Measurements from ENCODE around the gene INO80.

The INO80 gene

GRCh38 chr15:41047474-41047873 is 68.6 kb downstream of the INO80 start:
- no peaks in the 10 kb centered on the region for H3K9me3 ChIP-seq (ENCODE audit: low read length)
- no peak overlapping the region for H3K27ac ChIP-seq (ENCODE audit: low read depth, low read length, poor library complexity, severe bottlenecking)
- TF ChIP-seq EZH2 (IDR thresholded peaks at IDR 0.05; ENCODE audit: borderline replicate concordance, low read length) = no peak
- no peak for TF ChIP-seq CTCF (IDR thresholded peaks at IDR 0.05; ENCODE audit: low read length)
- no peaks in the 10 kb centered on the region for H4K20me1 ChIP-seq (ENCODE audit: insufficient read depth, low read length)
- no peaks in the 10 kb centered on the region for H3K9me2 ChIP-seq (ENCODE audit: low read depth, low read length)
- no peak overlapping the region for H3K4me2 ChIP-seq (ENCODE audit: low read length)
- no peaks in the 10 kb centered on the region for H3K79me2 ChIP-seq (ENCODE audit: insufficient read depth, low read length)
- no peaks in the 10 kb centered on the region for H3K27me3 ChIP-seq (ENCODE audit: insufficient read depth, low read length)
- no peaks in the 10 kb centered on the region; the same call in 1 of the 2 replicates for H3F3A ChIP-seq (ENCODE audit: insufficient read depth, low read length)
- no peaks in the 10 kb centered on the region for H3K4me1 ChIP-seq (ENCODE audit: insufficient read depth, low read length, severe bottlenecking)
- no peak overlapping the region for H2AFZ ChIP-seq (ENCODE audit: low read length)
- H3K4me3 ChIP-seq (ENCODE audit: low read depth, low read length, poor library complexity, severe bottlenecking) = no peak overlapping the region
- H3K9ac ChIP-seq (ENCODE audit: low read length) = no peak overlapping the region
- H3K36me3 ChIP-seq (ENCODE audit: insufficient read depth, low read length) = peaks cover 91% of the 10 kb centered on the region

GRCh38 chr15:41043276-41043951 is 72.7 kb downstream of the INO80 start:
- H2AFZ ChIP-seq (ENCODE audit: low read length) = no peak overlapping the region
- H3K36me3 ChIP-seq (ENCODE audit: insufficient read depth, low read length) = peaks cover 88% of the 10 kb centered on the region
- no peaks in the 10 kb centered on the region for H3K9me3 ChIP-seq (ENCODE audit: low read length)
- H4K20me1 ChIP-seq (ENCODE audit: insufficient read depth, low read length) = no peaks in the 10 kb centered on the region
- no peak overlapping the region for H3K4me2 ChIP-seq (ENCODE audit: low read length)
- no peak overlapping the region for H3K9ac ChIP-seq (ENCODE audit: low read length)
- H3K9me2 ChIP-seq (ENCODE audit: low read depth, low read length) = no peaks in the 10 kb centered on the region
- TF ChIP-seq EZH2 (IDR thresholded peaks at IDR 0.05; ENCODE audit: borderline replicate concordance, low read length) (no peak), CTCF (IDR thresholded peaks at IDR 0.05; ENCODE audit: low read length) (no peak)
- no peaks in the 10 kb centered on the region for H3K4me1 ChIP-seq (ENCODE audit: insufficient read depth, low read length, severe bottlenecking)
- no peaks in the 10 kb centered on the region for H3K27me3 ChIP-seq (ENCODE audit: insufficient read depth, low read length)
- H3F3A ChIP-seq (ENCODE audit: insufficient read depth, low read length) = no peaks in the 10 kb centered on the region
- no peak overlapping the region for H3K4me3 ChIP-seq (ENCODE audit: low read depth, low read length, poor library complexity, severe bottlenecking)
- H3K79me2 ChIP-seq (ENCODE audit: insufficient read depth, low read length) = no peaks in the 10 kb centered on the region
- no peak overlapping the region for H3K27ac ChIP-seq (ENCODE audit: low read depth, low read length, poor library complexity, severe bottlenecking)

GRCh38 chr15:41042851-41043250 is 73.2 kb downstream of the INO80 start:
- Histone ChIP-seq H3K27me3 (ENCODE audit: insufficient read depth, low read length) (no peaks in the 10 kb centered on the region), H3K27ac (ENCODE audit: low read depth, low read length, poor library complexity, severe bottlenecking) (no peak overlapping the region), H3K79me2 (ENCODE audit: insufficient read depth, low read length) (no peaks in the 10 kb centered on the region), H3K4me2 (ENCODE audit: low read length) (no peak overlapping the region), H3K9ac (ENCODE audit: low read length) (no peak overlapping the region), H3F3A (ENCODE audit: insufficient read depth, low read length) (no peaks in the 10 kb centered on the region), H3K9me3 (ENCODE audit: low read length) (no peaks in the 10 kb centered on the region), H3K4me1 (ENCODE audit: insufficient read depth, low read length, severe bottlenecking) (no peaks in the 10 kb centered on the region), H2AFZ (ENCODE audit: low read length) (no peak overlapping the region), H3K4me3 (ENCODE audit: low read depth, low read length, poor library complexity, severe bottlenecking) (no peak overlapping the region), H3K9me2 (ENCODE audit: low read depth, low read length) (no peaks in the 10 kb centered on the region), H4K20me1 (ENCODE audit: insufficient read depth, low read length) (no peaks in the 10 kb centered on the region), H3K36me3 (ENCODE audit: insufficient read depth, low read length) (peaks cover 83% of the 10 kb centered on the region)
- TF ChIP-seq EZH2 (IDR thresholded peaks at IDR 0.05; ENCODE audit: borderline replicate concordance, low read length) (no peak), CTCF (IDR thresholded peaks at IDR 0.05; ENCODE audit: low read length) (no peak)

Measured in OCI-LY1 (cell line).